SK-N-MC (cell line): Measurements from ENCODE around the gene NR1H3.
A peak's percentile ranks its signal among the peaks of the same experiment; 100 is the strongest.

Source experiments
- DNase-seq: peaks from one replicate; pipeline ENCODE4 v3.0.0-alpha.2; 2011; ENCODE audit warnings: low read depth, low spot score
- H3K27ac ChIP-seq: fragments of 200-600 bp; sonication (generic); 2 replicates; pipeline ENCODE4 v1.5.1; 2016; ENCODE audit warnings: mixed run types
- H3K36me3 ChIP-seq: fragments of 200-600 bp; sonication (generic); 2 replicates; pipeline ENCODE4 v1.6.1; 2017; ENCODE audit warnings: antibody characterized with exemption, low read length, mixed read lengths; ENCODE audit not compliant: insufficient read depth
- H3K4me3 ChIP-seq: fragments of 200-600 bp; sonication (generic); 2 replicates; pipeline ENCODE4 v1.5.1; 2016
- H3K9ac ChIP-seq: fragments of 200-600 bp; sonication (generic); 2 replicates; pipeline ENCODE4 v1.8.0; 2017; ENCODE audit warnings: mixed run types, mixed read lengths; ENCODE audit not compliant: insufficient read length
- H3K9me3 ChIP-seq: fragments of 200-600 bp; sonication (generic); 2 replicates; pipeline ENCODE4 v1.6.1; 2017; ENCODE audit warnings: low read depth, mild to moderate bottlenecking, antibody characterized with exemption, low read length, moderate library complexity, mixed read lengths
- EZH2 ChIP-seq: fragments of 200-600 bp; sonication (generic); IDR thresholded peaks from one replicate; pipeline ENCODE4 v1.6.1; 2017; ENCODE audit warnings: antibody characterized with exemption
- FOXP2 ChIP-seq: optimal IDR thresholded peaks from 2 replicates; pipeline ENCODE3; 2011; ENCODE audit warnings: mild to moderate bottlenecking, moderate library complexity; ENCODE audit not compliant: insufficient read depth; ENCODE audit errors: extremely low read length, control extremely low read depth
- POLR2AphosphoS5 ChIP-seq: IDR thresholded peaks from 2 replicates; pipeline ENCODE4 v1.6.1; 2012; ENCODE audit warnings: mild to moderate bottlenecking, low read depth, low read length, borderline replicate concordance

The NR1H3 gene

DNA sequence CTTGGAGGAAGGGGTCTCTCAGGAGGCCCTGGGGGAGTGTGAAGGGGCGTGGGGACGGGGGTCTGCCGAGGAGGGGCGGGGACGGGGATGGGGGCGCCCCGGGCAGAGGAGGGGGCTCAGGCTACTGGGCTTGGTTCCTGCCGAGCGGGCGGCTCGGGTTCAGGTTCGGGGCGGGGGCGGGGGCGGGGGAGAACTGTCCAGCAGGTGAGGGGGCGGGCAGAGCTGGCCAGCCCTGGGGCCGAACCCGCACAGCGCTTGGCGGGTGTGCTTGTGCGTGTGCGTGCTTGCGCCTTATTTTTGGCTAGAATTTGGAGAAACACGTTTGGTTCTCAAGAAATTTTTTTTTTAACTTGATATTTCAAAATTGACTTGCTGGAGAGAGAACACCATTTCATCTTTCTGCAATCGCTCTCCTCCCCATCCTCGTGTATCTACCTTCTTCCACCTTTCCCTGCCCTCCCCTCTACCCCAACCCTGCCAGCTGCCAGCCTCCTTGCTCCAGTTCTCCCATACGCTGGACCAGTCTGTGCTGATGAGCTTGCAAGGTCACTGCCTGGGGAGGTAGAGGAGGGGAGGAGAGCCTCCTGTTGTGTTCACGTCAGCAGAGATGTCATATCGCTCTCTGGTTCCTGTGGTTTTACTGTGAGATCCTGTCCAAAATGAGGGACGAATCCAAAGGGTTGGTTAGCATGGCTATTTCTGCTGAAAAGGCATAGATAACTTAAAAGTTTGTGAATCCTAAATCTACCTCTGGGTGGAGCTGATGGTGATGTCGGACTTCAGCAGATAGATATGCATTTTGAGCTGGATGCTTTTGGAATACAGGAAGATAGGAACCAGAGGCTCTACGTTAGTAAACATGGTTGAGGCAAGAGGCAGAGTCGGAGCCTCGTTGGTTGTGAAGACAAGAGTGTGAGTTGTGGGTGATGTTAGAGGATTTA, 12.8 kb downstream of the NR1H3 start:
- no peaks in the 10 kb centered on the region for H3K9me3 ChIP-seq
- H3K4me3 ChIP-seq: peak overlapping the region; percentile 81
- TF ChIP-seq EZH2 (no peak), POLR2AphosphoS5 (no peak), FOXP2 (no peak)
- peak overlapping the region; percentile 82 for H3K9ac ChIP-seq
- no peak for DNase-seq
- H3K27ac ChIP-seq: peak overlapping the region; percentile 98; the same call in 1 of the 2 replicates
- H3K36me3 ChIP-seq: peaks cover 14% of the 10 kb centered on the region

DNA sequence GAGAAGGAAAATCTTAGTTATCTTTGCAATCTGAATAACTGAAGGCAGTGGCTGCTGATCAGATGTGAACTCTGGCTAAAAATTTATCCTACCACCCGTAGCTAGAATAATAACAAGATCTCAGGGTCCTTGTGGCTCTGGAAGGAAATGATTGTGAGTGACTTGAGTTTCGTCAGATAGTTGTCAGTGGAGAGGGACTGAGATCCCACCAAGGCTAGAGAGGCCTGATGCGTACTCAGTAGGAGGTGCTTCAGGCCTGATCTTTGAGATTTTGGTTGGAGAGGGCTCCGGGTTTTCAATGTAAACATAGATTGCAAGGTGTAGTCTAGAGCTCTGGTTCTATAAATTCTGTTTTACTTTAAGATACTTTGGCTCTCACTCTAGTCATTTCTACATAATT, 13.5 kb downstream of the NR1H3 start:
- TF ChIP-seq EZH2: no peak
- no peak for TF ChIP-seq FOXP2
- TF ChIP-seq POLR2AphosphoS5: no peak
- peaks cover 22% of the 10 kb centered on the region for H3K36me3 ChIP-seq
- H3K27ac ChIP-seq: no peak overlapping the region
- DNase-seq: no peak
- no peaks in the 10 kb centered on the region for H3K9me3 ChIP-seq
- peak overlapping the region; percentile 81 for H3K4me3 ChIP-seq
- peak overlapping the region; percentile 52 for H3K9ac ChIP-seq

DNA sequence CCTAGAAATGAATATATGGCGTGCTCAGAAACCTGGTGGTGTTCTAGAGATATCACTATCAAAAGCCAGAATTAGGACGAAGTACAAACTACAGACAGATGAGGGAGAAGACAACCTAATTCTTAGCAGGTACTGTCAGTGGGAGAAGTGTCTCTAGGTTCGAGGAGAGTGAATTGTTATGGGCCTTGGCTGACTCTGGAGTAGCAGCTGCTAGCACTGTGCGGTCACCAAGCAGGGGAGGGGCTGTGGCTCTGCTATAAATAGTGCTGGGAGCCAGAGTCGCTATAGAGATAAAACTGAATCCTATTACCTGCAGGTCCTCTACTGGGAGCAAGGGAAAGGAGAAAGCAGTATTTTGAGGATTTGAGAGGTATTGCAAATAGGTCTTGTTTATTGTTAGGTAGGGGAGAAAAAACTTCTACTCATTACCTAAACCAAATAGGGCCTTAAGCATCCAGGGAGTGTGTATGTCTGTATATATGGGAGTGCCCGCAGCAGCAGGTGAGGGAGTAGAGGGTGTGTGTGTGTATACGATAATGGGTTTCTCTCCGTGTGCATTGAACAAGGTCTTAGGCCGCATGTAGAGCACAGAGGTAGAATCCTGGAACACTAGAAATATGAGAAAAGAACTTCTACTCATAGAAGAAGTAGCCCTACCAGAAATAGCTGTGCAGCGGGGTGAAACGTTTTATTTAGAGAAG, 14.3 kb downstream of the NR1H3 start:
- H3K9me3 ChIP-seq: no peaks in the 10 kb centered on the region
- no peak overlapping the region for H3K4me3 ChIP-seq
- TF ChIP-seq FOXP2 (no peak), POLR2AphosphoS5 (no peak)
- peaks cover 29% of the 10 kb centered on the region for H3K36me3 ChIP-seq
- H3K9ac ChIP-seq: no peak overlapping the region
- H3K27ac ChIP-seq: no peak overlapping the region
- DNase-seq: no peak

DNA sequence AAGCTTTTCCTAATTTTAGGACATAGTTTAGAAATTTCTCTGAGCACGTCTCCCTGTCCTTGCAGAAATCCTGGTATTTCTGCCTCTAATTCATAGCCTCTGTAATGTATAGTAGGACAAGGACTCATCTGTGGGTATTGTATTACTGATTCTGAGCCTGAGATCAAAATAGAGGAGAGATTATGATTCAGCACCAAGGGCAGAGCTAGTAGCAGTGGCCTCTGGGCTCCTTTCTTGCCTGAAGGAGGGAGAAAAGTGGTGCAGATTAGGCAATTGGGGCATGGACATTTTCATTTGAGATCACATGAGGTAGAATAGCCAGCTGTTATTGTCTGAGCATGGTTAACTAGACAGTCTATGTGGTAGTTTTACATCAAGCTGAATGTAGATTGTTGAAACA, 14.9 kb downstream of the NR1H3 start:
- no peaks in the 10 kb centered on the region for H3K9me3 ChIP-seq
- no peak overlapping the region for H3K9ac ChIP-seq
- TF ChIP-seq POLR2AphosphoS5: no peak
- TF ChIP-seq EZH2: no peak
- no peak for TF ChIP-seq FOXP2
- DNase-seq: no peak
- H3K4me3 ChIP-seq: no peak overlapping the region
- no peak overlapping the region for H3K27ac ChIP-seq
- H3K36me3 ChIP-seq: peaks cover 35% of the 10 kb centered on the region

DNA sequence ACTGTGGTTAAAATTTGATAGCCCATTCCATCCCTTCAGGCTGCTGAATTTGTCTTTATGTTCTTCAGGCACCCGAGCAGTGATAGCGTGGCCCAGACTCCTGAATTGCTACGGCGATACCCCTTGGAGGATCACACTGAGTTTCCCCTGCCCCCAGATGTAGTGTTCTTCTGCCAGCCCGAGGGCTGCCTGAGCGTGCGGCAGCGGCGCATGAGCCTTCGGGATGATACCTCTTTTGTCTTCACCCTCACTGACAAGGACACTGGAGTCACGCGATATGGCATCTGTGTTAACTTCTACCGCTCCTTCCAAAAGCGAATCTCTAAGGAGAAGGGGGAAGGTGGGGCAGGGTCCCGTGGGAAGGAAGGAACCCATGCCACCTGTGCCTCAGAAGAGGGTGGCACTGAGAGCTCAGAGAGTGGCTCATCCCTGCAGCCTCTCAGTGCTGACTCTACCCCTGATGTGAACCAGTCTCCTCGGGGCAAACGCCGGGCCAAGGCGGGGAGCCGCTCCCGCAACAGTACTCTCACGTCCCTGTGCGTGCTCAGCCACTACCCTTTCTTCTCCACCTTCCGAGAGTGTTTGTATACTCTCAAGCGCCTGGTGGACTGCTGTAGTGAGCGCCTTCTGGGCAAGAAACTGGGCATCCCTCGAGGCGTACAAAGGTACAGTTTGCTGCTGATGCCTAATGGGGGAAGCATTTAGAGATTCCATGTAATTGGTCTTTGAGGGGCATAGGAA, 16.9 kb downstream of the NR1H3 start:
- Histone ChIP-seq H3K4me3 (no peak overlapping the region), H3K9ac (no peak overlapping the region), H3K36me3 (peaks cover 52% of the 10 kb centered on the region), H3K9me3 (no peaks in the 10 kb centered on the region), H3K27ac (no peak overlapping the region)
- DNase-seq: no peak
- TF ChIP-seq EZH2: no peak
- no peak for TF ChIP-seq FOXP2
- TF ChIP-seq POLR2AphosphoS5: no peak

DNA sequence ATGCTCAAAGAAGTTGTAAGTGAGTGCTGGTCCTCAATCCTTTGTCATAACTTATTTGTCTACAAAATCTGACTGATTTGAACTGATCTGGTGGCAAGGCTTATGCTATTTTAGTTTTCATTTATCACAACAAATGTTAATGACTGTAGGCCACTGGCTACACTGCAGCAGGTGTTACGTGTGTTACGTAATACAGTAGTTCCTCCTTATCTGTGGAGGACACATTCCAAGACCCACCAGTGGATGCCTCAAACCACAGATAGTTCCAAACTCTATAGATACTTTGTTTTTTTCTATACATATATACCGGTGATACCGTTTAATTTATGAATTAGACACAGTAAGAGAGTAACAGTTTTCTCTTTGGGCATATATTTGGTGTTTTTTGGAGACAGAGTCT, 19.1 kb downstream of the NR1H3 start:
- no peak overlapping the region for H3K4me3 ChIP-seq
- H3K27ac ChIP-seq: no peak overlapping the region
- no peak for TF ChIP-seq POLR2AphosphoS5
- no peak for TF ChIP-seq FOXP2
- no peak for TF ChIP-seq EZH2
- H3K9me3 ChIP-seq: no peaks in the 10 kb centered on the region
- no peak overlapping the region for H3K9ac ChIP-seq
- no peak for DNase-seq
- H3K36me3 ChIP-seq: peaks cover 69% of the 10 kb centered on the region

DNA sequence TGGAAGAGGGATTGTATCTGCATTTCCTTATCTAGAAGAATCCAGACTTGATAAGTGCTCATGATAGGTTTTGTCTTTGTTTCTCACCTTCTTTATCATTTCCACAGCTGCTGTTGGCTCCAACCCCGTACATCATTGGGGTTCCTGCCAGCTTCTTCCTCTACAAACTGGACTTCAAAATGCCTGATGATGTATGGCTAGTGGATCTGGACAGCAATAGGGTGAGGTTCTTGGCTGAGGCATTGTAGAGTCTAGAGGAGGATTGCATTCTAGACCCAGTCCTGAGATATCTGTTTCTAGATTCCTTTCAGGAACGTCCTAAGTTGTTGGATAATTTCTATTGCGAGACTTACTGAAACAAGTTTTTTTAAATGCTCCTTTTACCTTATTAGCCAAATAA, 20.3 kb downstream of the NR1H3 start:
- no peaks in the 10 kb centered on the region for H3K9me3 ChIP-seq
- no peak overlapping the region for H3K27ac ChIP-seq
- no peak for TF ChIP-seq POLR2AphosphoS5
- no peak for TF ChIP-seq EZH2
- no peak for TF ChIP-seq FOXP2
- DNase-seq: no peak
- H3K4me3 ChIP-seq: no peak overlapping the region
- H3K9ac ChIP-seq: no peak overlapping the region
- H3K36me3 ChIP-seq: peaks cover 78% of the 10 kb centered on the region

DNA sequence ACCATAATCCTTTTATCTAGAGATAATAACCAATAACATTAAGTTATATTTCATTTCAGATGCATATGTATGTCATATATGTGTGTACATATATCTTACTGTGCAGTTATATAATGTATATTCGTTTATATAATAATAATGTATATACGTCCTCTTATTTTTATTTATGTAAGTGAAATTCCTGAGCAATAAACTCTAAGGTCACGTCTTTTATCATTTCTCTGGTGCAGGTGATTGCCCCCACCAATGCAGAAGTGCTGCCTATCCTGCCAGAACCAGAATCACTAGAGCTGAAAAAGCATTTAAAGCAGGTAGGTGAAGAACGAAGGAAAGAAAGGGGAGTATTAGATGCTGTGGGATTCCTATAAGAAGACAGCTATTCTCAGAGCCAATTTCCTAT, 21.0 kb downstream of the NR1H3 start:
- Histone ChIP-seq H3K36me3 (peaks cover 80% of the 10 kb centered on the region), H3K4me3 (no peak overlapping the region), H3K27ac (0 out of 2 replicates have a peak overlapping the region, but pooled peaks have one; percentile 12), H3K9ac (no peak overlapping the region), H3K9me3 (no peaks in the 10 kb centered on the region)
- DNase-seq: no peak
- no peak for TF ChIP-seq FOXP2
- no peak for TF ChIP-seq EZH2
- no peak for TF ChIP-seq POLR2AphosphoS5
